Gastroesophageal sphincter (tissue), 4 donors: ENCODE measurements around the gene A4GALT. TPM values are rescaled to one million over a fixed set of nuclear protein-coding genes. Genes with fewer than 3 reads are reported as not detected.

Source experiments
- ATAC-seq: fragments of 150-250 bp; one replicate; pipeline ENCODE4 v1.9.1; 2016; ENCODE audit warnings: mild to moderate bottlenecking, moderate library complexity
- H3K27ac ChIP-seq, 4 donors: fragments of 200-600 bp; sonication (generic) in 3 of 4; 1 replicate in 3 of 4; 2 replicates in 1 of 4; pipeline ENCODE4 v1.5.1; 2016 to 2019
- H3K27me3 ChIP-seq: fragments of 200-600 bp; sonication (generic); one replicate; pipeline ENCODE4 v1.5.1; 2019
- H3K36me3 ChIP-seq, 2 donors: fragments of 200-600 bp; sonication (generic); one replicate each; pipeline ENCODE4 v1.5.1; 2019; ENCODE audit warnings: control low read depth in 1 of 2
- H3K4me1 ChIP-seq, 3 donors: fragments of 200-600 bp; sonication (generic); 1 replicate in 2 of 3; 2 replicates in 1 of 3; pipeline ENCODE4 v1.5.1; 2016 to 2019; ENCODE audit warnings: control low read depth in 2 of 3
- H3K4me3 ChIP-seq, 2 donors: fragments of 200-600 bp; sonication (generic); one replicate each; pipeline ENCODE4 v1.5.1; 2019; ENCODE audit warnings: mild to moderate bottlenecking in 1 of 2, moderate library complexity in 1 of 2
- H3K9me3 ChIP-seq, 3 donors: fragments of 200-600 bp; sonication (generic); one replicate each; pipeline ENCODE4 v1.5.1; 2017 to 2019; ENCODE audit warnings: control low read depth in 2 of 3
- EP300 ChIP-seq: sonication (generic); formaldehyde crosslinking; IDR thresholded peaks from one replicate; pipeline ENCODE4 v1.6.1; 2017; ENCODE audit warnings: antibody characterized with exemption, mild to moderate bottlenecking
- POLR2A ChIP-seq, 2 donors: fragments of 450-650 bp; IDR thresholded peaks; one replicate each; pipeline ENCODE4 v1.6.1; 2017; ENCODE audit warnings: antibody characterized with exemption in 2 of 2, mild to moderate bottlenecking in 2 of 2, moderate library complexity in 1 of 2
- POLR2AphosphoS5 ChIP-seq: sonication (generic); formaldehyde crosslinking; IDR thresholded peaks from one replicate; pipeline ENCODE4 v1.6.1; 2017; ENCODE audit warnings: antibody characterized with exemption
- WGBS, 2 donors: methylation state at CpG; one replicate each; pipeline ENCODE4 v1.1.5; 2018; ENCODE audit warnings: low coverage in 1 of 2; 5-methylcytosine and 5-hydroxymethylcytosine counted together
- total RNA-seq, 4 donors: library from RNA; depleted of rRNA; stranded (reverse); fragments of >200 nt; gene quantifications; one replicate each; pipeline ENCODE4 v1.1.0, GENCODE V29; 2016
- TF ChIP-seq, protein P1 (sequence below), 4 experiments: fragments of 200-600 bp in 2 of 4; fragments of 450-650 bp in 2 of 4; sonication (generic) in 1 of 4; IDR thresholded peaks; one replicate each; pipeline ENCODE4 v1.5.1; 2017 to 2019; ENCODE audit warnings: antibody characterized with exemption in 4 of 4, mild to moderate bottlenecking in 2 of 4, moderate library complexity in 2 of 4

A4GALT gene
- total RNA-seq, 4 donors from 2014 or later = 36.9 to 70.9 (median 55.3) TPM

- ATAC-seq = no peak
- H3K27ac ChIP-seq = no peak overlapping the region
These were observed 11.4 kb upstream of the A4GALT start for GRCh38 chr22:42732081-42732480.

DNA sequence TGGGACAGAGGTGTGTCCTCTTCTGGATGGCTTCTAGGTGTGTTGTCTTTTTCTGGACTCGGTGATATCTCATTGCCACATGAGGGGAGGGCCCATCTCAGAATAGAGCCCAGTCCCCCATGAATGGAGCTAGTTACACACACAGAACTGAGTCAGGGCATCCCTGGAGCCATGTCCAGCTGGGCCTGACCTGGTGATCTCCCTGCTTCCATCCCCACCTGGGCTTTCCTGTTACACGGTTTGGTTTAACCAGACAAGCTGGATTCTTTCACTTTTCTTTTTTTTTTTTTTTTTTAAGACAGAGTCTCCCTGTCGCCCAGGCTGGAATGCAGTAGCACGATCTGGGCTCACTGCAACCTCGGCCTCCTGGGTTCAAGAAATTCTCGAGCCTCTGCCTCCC lies 6.1 kb upstream of the A4GALT start:
- WGBS, 2 donors = 82 to 100% methylated on average over 2 to 4 of the region's 6 CpGs
- TF ChIP-seq POLR2A (IDR thresholded peaks at IDR 0.05) = no peak
- no peak for TF ChIP-seq EP300
- TF ChIP-seq POLR2AphosphoS5 = no peak
- TF ChIP-seq, protein P1, sequence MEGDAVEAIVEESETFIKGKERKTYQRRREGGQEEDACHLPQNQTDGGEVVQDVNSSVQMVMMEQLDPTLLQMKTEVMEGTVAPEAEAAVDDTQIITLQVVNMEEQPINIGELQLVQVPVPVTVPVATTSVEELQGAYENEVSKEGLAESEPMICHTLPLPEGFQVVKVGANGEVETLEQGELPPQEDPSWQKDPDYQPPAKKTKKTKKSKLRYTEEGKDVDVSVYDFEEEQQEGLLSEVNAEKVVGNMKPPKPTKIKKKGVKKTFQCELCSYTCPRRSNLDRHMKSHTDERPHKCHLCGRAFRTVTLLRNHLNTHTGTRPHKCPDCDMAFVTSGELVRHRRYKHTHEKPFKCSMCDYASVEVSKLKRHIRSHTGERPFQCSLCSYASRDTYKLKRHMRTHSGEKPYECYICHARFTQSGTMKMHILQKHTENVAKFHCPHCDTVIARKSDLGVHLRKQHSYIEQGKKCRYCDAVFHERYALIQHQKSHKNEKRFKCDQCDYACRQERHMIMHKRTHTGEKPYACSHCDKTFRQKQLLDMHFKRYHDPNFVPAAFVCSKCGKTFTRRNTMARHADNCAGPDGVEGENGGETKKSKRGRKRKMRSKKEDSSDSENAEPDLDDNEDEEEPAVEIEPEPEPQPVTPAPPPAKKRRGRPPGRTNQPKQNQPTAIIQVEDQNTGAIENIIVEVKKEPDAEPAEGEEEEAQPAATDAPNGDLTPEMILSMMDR (IDR thresholded peaks at IDR 0.05) = no peak
- no peak for ATAC-seq
- H3K27ac ChIP-seq = no peak overlapping the region
- no peaks in the 10 kb centered on the region for H3K4me1 ChIP-seq
- H3K36me3 ChIP-seq = no peaks in the 10 kb centered on the region
- no peak overlapping the region for H3K4me3 ChIP-seq
- H3K27me3 ChIP-seq = no peaks in the 10 kb centered on the region
- no peaks in the 10 kb centered on the region for H3K9me3 ChIP-seq

More at GRCh38 chr22:42732081-42732480, 11.4 kb upstream of the A4GALT start:
- TF ChIP-seq POLR2AphosphoS5 (no peak), POLR2A (IDR thresholded peaks at IDR 0.05) (no peak), EP300 (no peak)
- TF ChIP-seq, protein P1 (IDR thresholded peaks at IDR 0.05) = no peak
- 67 to 68% methylated on average over 5 to 6 of the region's 6 CpGs for WGBS, 2 donors
- Histone ChIP-seq H3K9me3 (no peaks in the 10 kb centered on the region), H3K27me3 (no peaks in the 10 kb centered on the region), H3K4me1 (no peaks in the 10 kb centered on the region), H3K4me3 (no peak overlapping the region), H3K36me3 (no peaks in the 10 kb centered on the region)

- WGBS, 2 donors = 80 to 90% methylated on average over 2 to 6 of the region's 6 CpGs
- no peak for ATAC-seq
These were observed 5.1 kb upstream of the A4GALT start for GRCh38 chr22:42725606-42726355.

DNA sequence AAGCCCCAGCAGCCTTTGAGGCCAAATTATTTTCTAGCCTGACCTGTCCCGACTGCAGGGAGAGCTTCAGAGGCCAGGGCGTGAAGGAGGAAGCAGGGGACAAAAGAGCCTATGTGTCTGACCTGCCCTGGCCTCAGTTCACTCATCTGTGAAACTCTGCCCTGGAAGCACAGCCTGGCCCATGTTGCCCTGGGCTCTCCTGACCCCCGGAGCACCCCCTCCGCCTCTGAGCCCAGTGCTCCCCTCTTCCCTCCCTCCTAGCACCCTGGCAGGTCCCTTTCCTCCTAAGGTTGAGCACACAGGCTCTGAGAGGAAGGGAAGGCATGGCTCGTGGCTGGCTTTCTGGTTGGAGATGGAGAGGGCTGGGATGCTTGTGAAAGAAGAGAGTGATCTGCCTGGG lies 3.4 kb upstream of the A4GALT start:
- TF ChIP-seq POLR2A (IDR thresholded peaks at IDR 0.05) (no peak), EP300 (no peak), POLR2AphosphoS5 (no peak)
- TF ChIP-seq, protein P1 (IDR thresholded peaks at IDR 0.05) = no peak
- Histone ChIP-seq H3K36me3 (no peaks in the 10 kb centered on the region), H3K27me3 (no peaks in the 10 kb centered on the region), H3K4me3 (no peak overlapping the region), H3K4me1 (peaks cover 0 to 17% (median 5%) of the 10 kb centered on the region in 3 donors), H3K27ac (no peak overlapping the region), H3K9me3 (no peaks in the 10 kb centered on the region)
- ATAC-seq = no peak
- 46 to 100% methylated on average over 2 to 3 of the region's 5 CpGs for WGBS, 2 donors

More at GRCh38 chr22:42725606-42726355, 5.1 kb upstream of the A4GALT start:
- no peaks in the 10 kb centered on the region for H3K36me3 ChIP-seq
- H3K27me3 ChIP-seq = no peaks in the 10 kb centered on the region
- H3K4me3 ChIP-seq = no peak overlapping the region
- no peaks in the 10 kb centered on the region for H3K9me3 ChIP-seq
- no peak overlapping the region for H3K27ac ChIP-seq
- H3K4me1 ChIP-seq = peaks cover 0 to 9% (median 5%) of the 10 kb centered on the region in 3 donors
- TF ChIP-seq EP300 (no peak), POLR2A (IDR thresholded peaks at IDR 0.05) (no peak), POLR2AphosphoS5 (no peak)
- TF ChIP-seq, protein P1 (IDR thresholded peaks at IDR 0.05) = no peak

DNA sequence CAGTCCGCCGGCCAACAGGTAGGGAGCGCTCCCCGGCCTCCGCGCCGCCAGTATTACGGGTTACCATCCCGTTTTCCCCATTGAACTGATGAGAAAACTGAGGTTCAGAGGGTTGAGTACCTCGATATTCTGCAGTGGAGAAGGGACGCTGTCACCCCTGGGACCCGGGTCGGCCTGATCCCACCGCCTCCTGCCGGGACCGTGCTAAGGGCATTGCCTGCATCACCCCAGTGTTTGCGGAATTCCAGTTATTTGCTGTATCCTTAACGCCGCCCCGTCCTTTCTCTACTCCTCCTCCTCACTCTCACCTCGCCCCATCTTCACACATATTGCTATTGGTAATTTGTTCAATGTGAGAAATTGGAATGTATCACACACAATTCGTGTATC lies 370 bp upstream of the A4GALT start:
- Histone ChIP-seq H3K4me3 (peak overlapping the region; percentile 99), H3K9me3 (no peaks in the 10 kb centered on the region), H3K27ac (peak overlapping the region; percentile 97 to 99 (median 98)), H3K36me3 (no peaks in the 10 kb centered on the region), H3K4me1 (peaks cover 0 to 47% (median 23%) of the 10 kb centered on the region in 3 donors), H3K27me3 (no peaks in the 10 kb centered on the region)
- 0 to 1% methylated on average over 5 to 10 of the region's 22 CpGs for WGBS, 2 donors
- no peak for TF ChIP-seq POLR2A (IDR thresholded peaks at IDR 0.05)
- no peak for TF ChIP-seq POLR2AphosphoS5
- TF ChIP-seq, protein P1 (IDR thresholded peaks at IDR 0.05) = no peak
- no peak for TF ChIP-seq EP300
- ATAC-seq = no peak
